Chondrocyte (in vitro differentiated cells): ENCODE measurements around the gene RBM20. TPM values are rescaled to one million over a fixed set of nuclear protein-coding genes. Genes with fewer than 3 reads are reported as not detected.

Experiments
- DNase-seq: peaks from one replicate; pipeline ENCODE4 v3.0.0; 2021; ENCODE audit warnings: mixed read lengths, low spot score
- H3K27ac Mint-ChIP-seq: one replicate; pipeline ENCODE4 v1.8.0; 2021; ENCODE audit warnings: mild to moderate bottlenecking, moderate library complexity, mixed read lengths; ENCODE audit not compliant: unreplicated experiment
- H3K27me3 Mint-ChIP-seq: 2 replicates; pipeline ENCODE4 v1.8.0; 2021; ENCODE audit warnings: low read depth, mixed read lengths
- H3K36me3 Mint-ChIP-seq: 2 replicates; pipeline ENCODE4 v1.8.0; 2021; ENCODE audit warnings: low read depth, mixed read lengths
- H3K4me1 Mint-ChIP-seq: 2 replicates; pipeline ENCODE4 v1.8.0; 2021; ENCODE audit warnings: low read depth, mild to moderate bottlenecking, mixed read lengths
- H3K4me3 Mint-ChIP-seq: one replicate; pipeline ENCODE4 v1.8.0; 2021; ENCODE audit warnings: mild to moderate bottlenecking, moderate library complexity, mixed read lengths; ENCODE audit not compliant: unreplicated experiment
- H3K9me3 Mint-ChIP-seq: 2 replicates; pipeline ENCODE4 v1.8.0; 2021; ENCODE audit warnings: low read depth, mixed read lengths
- total RNA-seq: library from RNA; stranded (reverse); gene quantifications from 3 replicates; pipeline ENCODE4 v1.2.1, GENCODE V29; 2021
- TF ChIP-seq, protein P1 (sequence below): fragments of 200-600 bp; sonication (generic); IDR thresholded peaks from 2 replicates; pipeline ENCODE4 v1.5.0; 2021; ENCODE audit warnings: antibody characterized with exemption, mild to moderate bottlenecking, moderate library complexity

RBM20 gene
- total RNA-seq, 1 donor from 2014 or later: 3.6 TPM

DNA sequence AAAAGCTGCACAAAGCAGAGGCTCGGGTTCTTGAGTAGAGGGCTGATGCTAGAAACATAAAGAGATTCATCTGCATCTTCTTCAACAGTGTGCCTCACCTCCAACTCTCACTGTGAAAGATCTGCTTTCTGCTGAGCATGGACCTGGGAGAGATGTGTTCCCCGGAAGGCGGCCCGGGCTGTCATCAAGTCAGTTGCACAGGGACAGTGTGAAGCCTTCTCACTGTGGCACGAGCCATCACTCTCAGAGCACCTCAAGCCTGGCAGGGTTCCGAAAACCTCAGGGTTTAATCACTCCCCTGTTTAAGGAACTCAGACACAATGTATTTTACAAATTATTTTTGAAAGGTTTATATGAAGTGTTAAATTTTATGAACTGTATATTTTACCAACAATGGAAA lies 98.7 kb downstream of the RBM20 start:
- Mint-ChIP-seq H3K27ac (no peak overlapping the region), H3K9me3 (no peaks in the 10 kb centered on the region), H3K27me3 (no peaks in the 10 kb centered on the region), H3K36me3 (no peaks in the 10 kb centered on the region), H3K4me1 (peaks cover 34% of the 10 kb centered on the region), H3K4me3 (no peak overlapping the region)
- TF ChIP-seq, protein P1, sequence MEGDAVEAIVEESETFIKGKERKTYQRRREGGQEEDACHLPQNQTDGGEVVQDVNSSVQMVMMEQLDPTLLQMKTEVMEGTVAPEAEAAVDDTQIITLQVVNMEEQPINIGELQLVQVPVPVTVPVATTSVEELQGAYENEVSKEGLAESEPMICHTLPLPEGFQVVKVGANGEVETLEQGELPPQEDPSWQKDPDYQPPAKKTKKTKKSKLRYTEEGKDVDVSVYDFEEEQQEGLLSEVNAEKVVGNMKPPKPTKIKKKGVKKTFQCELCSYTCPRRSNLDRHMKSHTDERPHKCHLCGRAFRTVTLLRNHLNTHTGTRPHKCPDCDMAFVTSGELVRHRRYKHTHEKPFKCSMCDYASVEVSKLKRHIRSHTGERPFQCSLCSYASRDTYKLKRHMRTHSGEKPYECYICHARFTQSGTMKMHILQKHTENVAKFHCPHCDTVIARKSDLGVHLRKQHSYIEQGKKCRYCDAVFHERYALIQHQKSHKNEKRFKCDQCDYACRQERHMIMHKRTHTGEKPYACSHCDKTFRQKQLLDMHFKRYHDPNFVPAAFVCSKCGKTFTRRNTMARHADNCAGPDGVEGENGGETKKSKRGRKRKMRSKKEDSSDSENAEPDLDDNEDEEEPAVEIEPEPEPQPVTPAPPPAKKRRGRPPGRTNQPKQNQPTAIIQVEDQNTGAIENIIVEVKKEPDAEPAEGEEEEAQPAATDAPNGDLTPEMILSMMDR: no peak
- DNase-seq: no peak

GRCh38 chr10:110744782-110745181 lies 100.6 kb downstream of the RBM20 start:
- H3K27ac Mint-ChIP-seq: no peak overlapping the region
- TF ChIP-seq, protein P1: no peak
- H3K4me3 Mint-ChIP-seq: no peak overlapping the region
- peaks cover 3% of the 10 kb centered on the region for H3K36me3 Mint-ChIP-seq
- no peak for DNase-seq
- H3K27me3 Mint-ChIP-seq: no peaks in the 10 kb centered on the region
- H3K9me3 Mint-ChIP-seq: peaks cover 10% of the 10 kb centered on the region
- H3K4me1 Mint-ChIP-seq: peaks cover 35% of the 10 kb centered on the region

DNA sequence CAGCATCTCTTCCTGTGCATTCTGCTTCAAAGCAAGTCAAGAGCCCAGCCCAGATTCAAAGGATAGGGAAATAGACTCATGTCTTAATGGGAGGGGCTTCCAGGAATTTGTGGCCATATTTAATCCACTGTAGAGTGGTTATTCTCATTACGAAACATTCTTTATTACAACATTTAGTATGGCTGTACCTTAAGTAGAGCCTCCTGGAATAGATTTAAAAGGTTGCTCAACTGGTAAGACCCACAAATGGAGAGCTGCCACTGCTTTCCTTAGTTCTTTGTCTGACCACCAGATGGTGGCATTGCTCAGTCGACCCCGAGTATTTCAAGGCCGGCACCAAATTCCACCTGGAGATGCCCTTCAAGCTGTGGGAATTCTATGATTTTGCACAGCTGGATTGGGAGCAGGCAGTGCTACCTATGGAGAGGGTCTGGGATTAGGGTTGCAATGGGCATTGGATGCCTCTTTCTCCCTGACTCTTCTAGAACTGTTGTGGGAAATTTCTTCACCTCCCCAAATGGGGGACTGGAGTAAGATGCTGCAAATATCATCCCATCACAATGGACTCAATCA lies 102.2 kb downstream of the RBM20 start:
- peaks cover 36% of the 10 kb centered on the region for H3K4me1 Mint-ChIP-seq
- peaks cover 11% of the 10 kb centered on the region for H3K9me3 Mint-ChIP-seq
- H3K27me3 Mint-ChIP-seq: no peaks in the 10 kb centered on the region
- TF ChIP-seq, protein P1: peak; percentile 93
- H3K36me3 Mint-ChIP-seq: peaks cover 3% of the 10 kb centered on the region
- DNase-seq: no peak
- no peak overlapping the region for H3K27ac Mint-ChIP-seq
- no peak overlapping the region for H3K4me3 Mint-ChIP-seq

DNA sequence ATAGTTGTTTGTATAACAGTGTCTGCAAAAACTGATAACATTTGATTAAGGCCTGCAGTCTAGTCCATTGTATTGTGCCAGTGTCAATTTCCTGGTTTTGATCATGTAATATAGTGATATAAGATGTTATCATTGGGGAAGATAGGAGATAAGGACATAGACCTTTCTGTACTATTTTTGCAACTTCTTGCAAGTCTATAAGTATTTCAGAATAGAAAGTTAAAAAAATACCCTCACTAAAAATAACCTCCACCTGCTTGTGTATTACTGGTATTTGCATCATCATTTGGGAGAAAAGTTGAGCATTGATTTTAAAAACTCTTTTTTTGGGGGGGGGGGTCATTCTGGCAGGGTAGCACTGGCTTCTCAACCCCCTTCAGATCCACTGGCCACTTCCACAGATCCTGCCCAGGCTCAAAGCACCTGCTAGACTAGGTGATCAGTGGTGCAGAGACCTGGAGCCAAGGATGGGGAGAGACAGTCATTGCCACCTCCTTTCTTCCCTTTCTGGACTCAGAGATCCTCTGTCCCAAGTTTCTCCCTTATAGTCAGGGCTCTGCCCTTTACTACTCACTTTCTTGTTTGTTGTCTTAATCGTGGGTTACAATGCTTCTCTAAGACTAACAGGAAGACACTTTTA lies 103.0 kb downstream of the RBM20 start:
- Mint-ChIP-seq H3K27me3 (no peaks in the 10 kb centered on the region), H3K4me1 (peaks cover 33% of the 10 kb centered on the region), H3K27ac (peak overlapping the region; percentile 43), H3K36me3 (peaks cover 3% of the 10 kb centered on the region), H3K9me3 (peaks cover 11% of the 10 kb centered on the region), H3K4me3 (no peak overlapping the region)
- TF ChIP-seq, protein P1: no peak
- no peak for DNase-seq

GRCh38 chr10:110747609-110748464 lies 103.7 kb downstream of the RBM20 start:
- H3K4me1 Mint-ChIP-seq: peaks cover 32% of the 10 kb centered on the region
- no peak for DNase-seq
- H3K9me3 Mint-ChIP-seq: peaks cover 11% of the 10 kb centered on the region
- H3K36me3 Mint-ChIP-seq: peaks cover 3% of the 10 kb centered on the region
- H3K27me3 Mint-ChIP-seq: no peaks in the 10 kb centered on the region
- TF ChIP-seq, protein P1: no peak
- H3K4me3 Mint-ChIP-seq: no peak overlapping the region
- peak overlapping the region; percentile 82 for H3K27ac Mint-ChIP-seq
